ENCODE measurements around the gene ZNF565. TPM values are rescaled to one million over a fixed set of nuclear protein-coding genes. Genes with fewer than 3 reads are reported as not detected.

ZNF565 gene
- total and polyA plus RNA-seq, 10 of the 15 experiments (the other 5 are each of a cell fraction or from before 2014, with no cell fraction given) = 0.72 to 2.2 (median 1.8) TPM

GRCh38 chr19:36215276-36216123 is 1.0 kb upstream of the ZNF565 start (continued):
- TF ChIP-seq ZNF592 (IDR thresholded peaks at IDR 0.05) (no peak), STAT1 (conservative IDR thresholded peaks at IDR 0.05) (no peak), CTCF (IDR thresholded peaks at IDR 0.05 in 2 of 3, conservative IDR thresholded peaks at IDR 0.05 in 1 of 3; ENCODE audit: control insufficient read depth in 2 of 3, extremely low read depth in 1 of 3, insufficient read depth in 1 of 3, low read depth in 3 of 3, low read length in 3 of 3) (no peak), KLF5 (IDR thresholded peaks at IDR 0.05; ENCODE audit: partially characterized antibody) (no peak)

GRCh38 chr19:36212895-36213294 is 1.6 kb downstream of the ZNF565 start:
- no peak overlapping the region for H3K4me3 ChIP-seq
- peaks cover 34% of the 10 kb centered on the region for H3K79me2 ChIP-seq (ENCODE audit: control insufficient read depth, insufficient read depth, low read length)
- no peaks in the 10 kb centered on the region for H3K27me3 ChIP-seq (replicated peaks in 1 of 2; ENCODE audit: control insufficient read depth in 2 of 2, insufficient read depth in 2 of 2, low read length in 1 of 2)
- no TSS peak for BruUV-seq (replicated peaks)
- in situ Hi-C loops (cut with MboI) = no loop called here
- ChIA-PET POLR2A (no interaction called here), CTCF (no interaction called here), SMC1A (ENCODE audit: uncharacterized antibody, unreplicated experiment) (no interaction called here), RAD21 (ENCODE audit: unreplicated experiment) (no interaction called here)
- WGBS (ENCODE audit: insufficient coverage, insufficient replicate concordance, low lambda C conversion rate, missing lambda C conversion rate) = 97% methylated on average over 2 of the region's 2 CpGs
- no peak overlapping the region for H3K4me2 ChIP-seq (ENCODE audit: control insufficient read depth, insufficient read depth)
- H4K20me1 ChIP-seq (ENCODE audit: control insufficient read depth, insufficient read depth) = no peaks in the 10 kb centered on the region
- 0 out of 4 replicates have a peak, but pooled peaks cover 0 to 4% of the 10 kb centered on the region in 2 experiments for H3K36me3 ChIP-seq (ENCODE audit: control insufficient read depth in 2 of 2, insufficient read depth in 2 of 2, low read length in 1 of 2)
- no peak overlapping the region for H3K27ac ChIP-seq (ENCODE audit: control insufficient read depth, insufficient read depth)
- no peak for FAIRE-seq
- no peak overlapping the region for H3K9ac ChIP-seq (ENCODE audit: control insufficient read depth, insufficient read depth, low read length)
- no peak for ATAC-seq
- H3K9me3 ChIP-seq (replicated peaks; ENCODE audit: control insufficient read depth, insufficient read depth, low read length) = no peaks in the 10 kb centered on the region; the same call in 2 of the 3 replicates
- no peak for DNase-seq (ENCODE audit: low read depth, low spot score)
- H2AFZ ChIP-seq (ENCODE audit: control insufficient read depth, low read depth, low read length) = no peak overlapping the region
- H3K4me1 ChIP-seq (ENCODE audit: control insufficient read depth, insufficient read depth, low read length) = peaks cover 4% of the 10 kb centered on the region
- intact Hi-C loops (cut with micrococcal nuclease; ENCODE audit: unreplicated experiment) = loop anchor here (10.0 kb wide), 1 partner anchor 1002 kb away; the partner anchor contains the start of genes ZNF383 and ZNF585B
- TF ChIP-seq ZNF687 (IDR thresholded peaks at IDR 0.05) (no peak), HDGF (IDR thresholded peaks at IDR 0.05) (no peak), NFIC (IDR thresholded peaks at IDR 0.05; ENCODE audit: low read depth, low read length) (no peak), NFYA (IDR thresholded peaks at IDR 0.05; ENCODE audit: borderline replicate concordance, low read depth, low read length) (no peak), PBX3 (IDR thresholded peaks at IDR 0.05; ENCODE audit: insufficient replicate concordance, low read depth, low read length) (no peak)
